Measurements from ENCODE around the gene FAM110C.
A peak's percentile ranks its signal among the peaks of the same experiment; 100 is the strongest.
"Not testable (repeated sequence)": the region's sequence is repeated elsewhere in the genome, so short reads cannot be mapped to it uniquely, and the experiment has no call there.

FAM110C gene, protein sequence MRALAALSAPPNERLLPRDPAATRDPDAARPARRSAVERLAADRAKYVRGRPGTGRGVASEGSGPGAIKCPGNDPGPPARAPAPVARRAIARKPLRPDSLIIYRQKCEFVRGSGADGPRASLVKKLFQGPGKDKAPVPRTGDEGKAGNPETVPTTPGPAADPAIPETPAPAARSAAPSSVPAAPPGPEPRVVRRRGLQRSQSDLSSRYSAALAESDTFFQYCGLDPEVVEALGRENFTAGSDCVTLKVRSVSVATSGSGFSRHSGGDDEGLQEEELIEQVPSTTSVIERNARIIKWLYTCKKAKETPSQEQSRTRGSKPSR

DNA sequence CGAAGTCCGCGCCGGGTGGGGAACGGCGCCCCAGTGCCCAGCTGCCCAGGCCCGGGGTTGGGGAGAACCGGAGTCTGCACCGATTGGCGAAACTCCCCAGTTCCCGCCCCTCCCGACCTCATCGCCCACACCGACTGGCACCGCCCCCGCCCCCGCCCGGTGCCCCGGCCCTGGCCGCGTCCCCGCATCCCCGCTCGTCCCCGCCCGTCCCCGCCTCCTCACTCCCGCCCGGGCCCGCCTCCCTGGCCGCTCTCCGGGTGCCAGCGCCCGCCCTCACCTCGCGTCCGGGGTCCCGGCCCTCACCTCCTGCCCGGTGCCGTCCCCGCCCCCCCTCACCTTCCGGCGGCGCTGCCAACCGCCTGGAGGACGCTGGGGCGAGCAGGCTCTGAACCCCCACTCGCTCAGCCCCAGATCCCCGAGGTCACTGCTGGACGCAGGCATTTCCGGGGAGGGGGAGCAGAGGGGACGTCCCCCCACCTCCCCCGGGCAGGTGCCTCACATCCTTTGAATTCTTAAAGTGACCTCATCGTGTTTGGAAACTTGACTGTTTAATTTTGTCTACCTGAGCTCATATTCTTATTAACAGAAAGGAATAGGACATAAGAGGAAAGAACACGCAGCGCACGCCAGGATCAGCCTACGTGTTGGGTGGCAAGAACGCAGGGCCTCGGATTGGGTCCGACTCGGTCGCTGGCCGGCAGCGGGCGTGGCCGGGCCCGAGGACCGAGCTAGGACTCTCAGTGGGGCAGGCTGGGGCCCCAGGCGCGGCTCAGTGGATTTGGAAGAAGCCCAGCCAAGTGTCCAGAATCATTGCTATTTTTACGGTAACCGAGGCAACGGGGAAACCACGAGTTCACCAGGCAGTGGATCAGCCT lies at the start of gene FAM110C:
TSS of gene FAM110C (minus strand) at position 35 of the 875 bp plus-strand sequence. CDS start 120 bp downstream, outside the sequence.
- peak; percentile 93 for DNase-seq

DNA sequence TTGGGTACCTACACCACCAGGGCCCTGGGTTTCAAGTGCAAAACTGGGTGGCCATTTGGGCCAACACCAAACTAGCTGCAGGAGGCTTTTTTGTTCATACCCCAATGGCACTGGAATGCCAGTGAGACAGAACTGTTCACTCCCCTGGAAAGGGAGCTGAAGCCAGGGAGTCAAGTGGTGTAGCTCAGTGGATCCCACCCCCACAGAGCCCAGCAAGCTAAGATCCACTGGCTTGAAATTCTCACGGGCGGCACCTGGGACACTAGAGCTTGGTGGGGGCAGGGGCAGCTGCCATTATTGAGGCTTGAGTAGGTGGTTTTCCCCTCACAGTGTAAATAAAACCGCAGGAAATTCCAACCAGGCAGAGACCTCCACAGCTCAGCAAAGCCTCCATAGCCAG lies 46.0 kb upstream of the FAM110C start:
- no peak for DNase-seq

- no peak for DNase-seq
Observed at GRCh38 chr2:90645-91312, 44.5 kb upstream of the FAM110C start.

GRCh38 chr2:85761-86160 lies 39.5 kb upstream of the FAM110C start:
- no peak for DNase-seq

DNA sequence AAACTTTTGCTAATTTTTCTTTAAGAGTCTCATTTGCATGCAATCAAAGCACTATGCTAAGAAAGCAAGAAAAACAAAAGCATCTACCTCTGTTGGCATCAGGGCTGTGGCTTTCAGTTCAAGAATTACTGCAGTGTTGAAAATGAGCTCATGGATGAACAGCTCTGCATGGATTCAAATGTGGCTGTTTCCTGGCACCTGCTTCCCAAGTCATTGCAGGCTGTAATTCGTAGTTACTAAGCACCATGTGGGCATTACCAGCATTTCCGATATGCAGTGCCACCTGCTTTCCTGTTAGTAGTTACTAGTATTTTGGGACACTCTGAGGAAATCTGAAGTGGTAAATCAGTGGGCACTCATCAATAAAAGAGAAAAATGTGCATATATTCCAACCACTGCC lies 37.8 kb upstream of the FAM110C start:
- no peak for DNase-seq

DNA sequence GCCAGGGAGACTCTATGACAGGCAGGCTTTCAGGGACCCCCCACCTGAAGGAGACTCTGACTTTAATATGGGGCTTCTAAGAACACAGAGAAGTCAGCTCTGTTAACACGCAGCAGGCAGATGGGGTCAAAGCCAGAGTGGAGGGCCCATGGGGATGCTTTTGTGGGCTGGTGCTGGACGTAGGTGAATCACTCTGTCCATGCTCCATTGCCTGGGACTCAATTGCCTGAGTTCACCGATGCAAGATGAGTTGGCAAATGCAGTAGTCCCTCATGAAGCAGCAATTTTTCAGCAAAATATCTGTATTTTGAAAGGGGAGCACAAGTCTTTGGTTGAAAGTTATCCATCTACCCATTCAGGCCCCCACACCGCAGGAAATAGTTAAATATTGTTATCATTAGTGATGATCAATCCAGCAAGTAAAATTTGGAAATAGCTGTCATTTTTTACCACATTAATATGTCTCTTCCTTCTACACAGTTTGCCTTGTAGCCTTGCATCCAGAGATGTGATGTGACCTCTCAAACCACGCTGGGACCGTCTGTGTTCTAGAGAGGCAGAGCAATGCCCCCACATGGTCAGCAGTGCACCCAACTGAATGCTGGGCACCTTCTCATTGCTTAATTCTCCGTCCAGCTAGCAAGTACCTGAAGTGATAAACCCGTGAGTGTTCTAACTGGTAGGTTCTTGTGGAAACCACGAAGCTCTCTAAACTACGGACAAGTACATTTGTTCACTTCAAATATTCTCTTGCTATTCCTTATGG lies 34.8 kb upstream of the FAM110C start:
- no peak for DNase-seq

DNA sequence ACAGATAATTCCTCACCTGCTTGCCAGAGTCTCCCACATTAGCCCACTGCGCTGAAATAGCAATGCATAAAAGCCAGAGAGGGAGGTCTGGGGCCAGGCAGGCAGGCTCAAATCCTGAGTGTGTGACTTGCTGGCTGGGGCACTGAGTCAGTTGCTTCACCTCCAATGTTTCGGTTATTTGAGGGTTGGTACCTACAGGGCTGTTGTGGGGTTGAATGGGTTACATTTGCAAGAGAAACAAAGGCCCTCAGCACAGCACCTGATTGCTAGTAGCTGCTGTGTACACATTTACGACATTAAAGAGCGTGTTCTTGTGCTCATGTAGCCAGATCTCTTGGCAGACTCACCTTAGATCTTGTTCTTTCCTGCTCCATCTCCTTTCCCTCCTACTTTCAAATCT lies 34.1 kb upstream of the FAM110C start:
- no peak for DNase-seq

DNA sequence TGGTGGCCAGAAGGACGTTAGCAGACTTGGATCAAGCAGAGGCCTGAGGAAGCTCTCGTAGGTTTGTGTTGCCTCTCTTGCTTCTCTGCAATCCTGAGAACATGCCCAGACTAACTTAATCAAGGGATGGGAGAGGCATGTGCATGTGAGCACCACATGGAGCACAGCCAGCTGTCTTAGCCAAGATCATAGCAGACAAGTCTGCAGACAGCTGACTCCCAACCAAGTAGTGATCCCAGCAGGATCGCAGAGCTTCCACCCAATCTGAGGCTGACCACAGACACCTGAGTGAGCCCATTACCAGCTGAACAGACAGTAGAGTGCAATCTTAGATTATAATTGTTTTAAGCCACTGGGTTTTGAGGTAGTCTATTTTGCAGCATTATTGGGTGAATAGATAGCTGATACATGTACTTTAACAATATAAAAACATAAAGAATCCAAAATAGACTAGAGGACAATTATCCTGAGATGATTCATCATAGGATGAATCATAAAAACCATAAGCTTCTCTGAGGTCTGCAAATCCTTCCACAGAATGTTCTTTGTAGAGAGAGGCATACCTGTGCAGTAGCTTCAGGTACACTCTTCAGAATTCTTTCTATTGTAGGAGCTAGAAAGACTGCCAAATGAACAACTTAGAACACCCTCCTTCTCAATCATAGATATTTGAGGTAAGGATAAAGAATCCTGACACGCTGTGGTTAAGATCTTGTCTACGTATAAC lies 25.2 kb upstream of the FAM110C start:
- DNase-seq: no peak

DNA sequence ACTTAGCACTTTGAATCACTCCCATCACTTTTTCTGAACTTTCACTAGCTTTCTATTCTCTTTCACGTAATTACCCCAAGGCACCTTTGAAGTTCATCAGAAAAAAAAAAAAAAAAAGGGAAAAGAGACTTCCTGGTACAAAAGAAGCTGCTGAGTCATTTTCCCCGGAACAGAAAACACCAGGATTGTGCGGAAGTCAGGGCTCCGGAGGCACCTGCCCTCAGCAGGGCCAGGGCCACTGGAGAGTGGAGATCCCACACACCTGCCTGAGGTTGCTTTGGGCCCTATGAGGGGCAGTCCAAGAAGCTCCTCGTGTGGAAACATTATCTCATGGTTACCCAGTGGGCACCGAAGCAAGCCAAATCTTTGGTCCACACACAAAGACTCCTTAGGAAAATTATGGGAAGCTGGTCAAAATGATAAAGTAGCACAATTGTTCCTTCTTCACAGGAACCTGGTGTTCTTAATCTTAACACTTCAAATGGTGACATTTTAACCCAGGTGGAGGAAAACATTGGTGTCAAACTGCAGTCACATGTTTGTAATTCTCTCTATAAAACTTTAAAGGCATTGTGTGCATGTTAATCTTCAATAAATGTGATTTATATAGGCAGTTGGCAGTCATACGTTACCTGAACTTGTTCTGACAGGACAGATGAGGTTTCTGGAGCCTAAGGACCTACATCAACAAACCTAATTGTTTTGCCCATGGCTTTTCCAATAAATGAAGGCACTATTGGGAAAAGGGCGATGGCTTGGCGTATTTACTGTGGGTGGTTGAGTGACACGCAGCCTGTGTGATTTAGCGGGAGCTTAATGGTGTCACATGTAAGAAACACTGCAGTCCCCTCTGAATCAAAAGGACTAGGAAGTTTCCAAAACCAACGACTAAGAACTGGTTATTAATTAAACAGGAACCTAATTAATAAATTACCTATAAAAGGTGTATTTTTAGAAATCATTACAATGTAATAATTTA lies 23.4 kb upstream of the FAM110C start:
- DNase-seq: no peak

GRCh38 chr2:68637-69036 lies 22.3 kb upstream of the FAM110C start:
- DNase-seq: not testable (repeated sequence)

- no peak for DNase-seq
Observed at GRCh38 chr2:66853-67252, 20.5 kb upstream of the FAM110C start.

DNA sequence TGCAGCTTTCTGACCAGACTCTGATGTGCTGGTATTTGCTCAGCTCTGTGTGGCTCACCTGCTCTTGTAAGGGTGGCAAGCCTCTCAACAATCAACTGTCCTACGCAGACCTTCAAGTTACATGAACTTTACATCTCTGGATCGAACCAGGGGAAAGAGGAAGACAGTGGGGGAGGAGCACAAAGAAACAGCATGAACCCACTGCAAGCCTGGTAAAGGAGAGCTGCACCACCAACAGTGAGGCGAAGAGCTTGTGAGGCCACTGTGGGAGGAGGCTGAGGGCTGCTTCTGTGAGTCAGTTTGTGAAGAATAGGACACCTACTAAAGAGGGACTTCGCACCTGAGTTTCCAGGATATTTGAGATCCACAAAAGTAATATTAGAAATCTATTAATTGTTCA lies 18.8 kb upstream of the FAM110C start:
- DNase-seq: no peak

GRCh38 chr2:55587-56448 lies 9.5 kb upstream of the FAM110C start:
- peak; percentile 13 for DNase-seq

DNA sequence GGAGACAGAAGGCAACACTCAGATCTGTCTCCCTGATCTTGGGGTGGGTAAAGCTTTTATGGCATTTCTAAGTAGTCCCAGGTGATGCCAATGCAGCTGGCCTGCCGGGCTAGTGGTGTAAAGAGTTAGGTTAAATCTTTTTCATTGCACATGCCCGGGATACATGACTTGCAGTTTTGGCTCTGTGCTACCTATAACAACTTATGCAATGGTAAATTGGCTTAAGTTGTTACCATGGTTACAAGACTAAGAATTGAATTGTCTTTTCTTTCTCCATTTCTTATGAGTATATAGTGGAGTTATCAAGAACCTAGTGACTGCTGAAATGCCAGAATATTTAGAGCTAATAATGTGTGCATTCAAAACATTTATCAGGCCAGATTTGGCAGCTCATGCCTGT lies 5.3 kb upstream of the FAM110C start:
- DNase-seq: no peak

DNA sequence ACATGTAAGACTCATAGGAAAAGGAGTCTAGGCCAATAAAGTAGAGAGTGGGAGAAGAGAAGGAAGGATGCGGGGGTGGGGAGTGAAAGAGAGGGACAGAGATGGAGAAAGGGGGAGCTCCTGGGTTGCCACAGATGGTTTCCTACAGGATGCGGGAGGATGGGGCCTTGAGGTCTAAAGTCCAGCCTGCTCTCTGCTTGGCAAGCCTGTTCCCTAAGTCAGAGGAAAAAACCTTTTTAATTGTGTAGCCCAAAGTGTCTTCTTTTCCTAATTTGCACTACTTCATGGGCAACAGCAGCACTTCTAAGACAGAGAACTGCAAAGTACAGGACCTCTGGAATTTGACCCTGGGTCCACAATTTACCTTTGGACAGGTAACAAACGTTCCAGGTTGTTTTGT lies 1.4 kb upstream of the FAM110C start:
- DNase-seq: peak; percentile 38

DNA sequence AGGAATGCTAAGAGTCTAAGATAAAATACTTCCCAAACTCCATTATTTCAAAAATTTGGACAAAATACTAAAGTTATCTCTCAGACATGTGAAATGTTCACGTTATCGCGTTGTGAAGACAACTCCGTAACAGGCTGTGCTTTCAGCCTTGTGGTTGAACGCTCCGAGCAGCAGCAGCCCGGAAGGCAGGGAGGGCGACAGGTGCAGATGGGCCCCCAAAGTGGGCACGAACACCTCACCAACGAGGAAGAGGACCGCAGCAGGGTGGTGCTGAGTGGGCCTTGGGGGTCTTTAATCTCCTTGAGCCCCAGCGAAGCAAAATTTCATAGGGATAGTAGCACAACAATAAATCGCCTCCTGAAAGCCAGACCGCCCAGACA lies 1.0 kb upstream of the FAM110C start:
- DNase-seq: no peak

GRCh38 chr2:46131-46470 lies 204 bp downstream of the FAM110C start:
- DNase-seq: no peak

DNA sequence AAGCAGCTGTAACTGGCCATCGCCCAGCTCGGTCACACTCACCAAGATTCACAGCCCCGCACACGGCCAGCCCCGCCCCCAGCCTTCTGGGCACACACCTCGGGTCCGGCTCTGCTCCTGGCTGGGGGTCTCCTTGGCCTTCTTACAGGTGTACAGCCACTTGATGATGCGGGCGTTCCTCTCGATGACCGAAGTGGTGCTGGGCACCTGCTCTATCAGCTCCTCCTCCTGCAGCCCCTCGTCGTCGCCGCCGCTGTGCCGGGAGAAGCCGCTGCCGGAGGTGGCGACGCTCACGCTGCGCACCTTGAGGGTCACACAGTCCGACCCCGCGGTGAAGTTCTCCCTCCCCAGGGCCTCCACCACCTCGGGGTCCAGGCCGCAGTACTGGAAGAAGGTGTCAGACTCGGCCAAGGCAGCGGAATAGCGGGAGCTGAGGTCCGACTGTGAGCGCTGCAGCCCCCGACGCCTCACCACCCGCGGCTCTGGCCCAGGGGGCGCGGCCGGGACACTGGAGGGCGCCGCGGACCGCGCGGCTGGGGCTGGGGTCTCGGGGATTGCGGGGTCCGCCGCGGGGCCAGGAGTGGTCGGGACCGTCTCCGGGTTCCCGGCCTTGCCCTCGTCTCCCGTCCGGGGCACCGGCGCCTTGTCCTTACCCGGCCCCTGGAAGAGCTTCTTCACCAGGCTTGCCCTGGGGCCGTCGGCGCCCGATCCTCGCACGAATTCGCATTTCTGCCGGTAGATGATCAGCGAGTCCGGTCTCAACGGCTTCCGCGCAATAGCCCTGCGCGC lies 769 bp downstream of the FAM110C start:
- no peak for DNase-seq

GRCh38 chr2:44748-45341 lies 1.5 kb downstream of the FAM110C start:
- DNase-seq: no peak
